Stimulated activated CD8-positive, alpha-beta memory T cell treated with anti-CD3 and anti-CD28 coated beads, Interleukin-12 subunit alpha, Interleukin-12 subunit beta, amount 100 ng/mL, for 4 hours (primary cell): Measurements from ENCODE around the gene RBM7.

Source experiments
- DNase-seq: peaks from one replicate; pipeline ENCODE4 v3.0.0-alpha.2; 2020; ENCODE audit warnings: low read depth

The RBM7 gene

DNA sequence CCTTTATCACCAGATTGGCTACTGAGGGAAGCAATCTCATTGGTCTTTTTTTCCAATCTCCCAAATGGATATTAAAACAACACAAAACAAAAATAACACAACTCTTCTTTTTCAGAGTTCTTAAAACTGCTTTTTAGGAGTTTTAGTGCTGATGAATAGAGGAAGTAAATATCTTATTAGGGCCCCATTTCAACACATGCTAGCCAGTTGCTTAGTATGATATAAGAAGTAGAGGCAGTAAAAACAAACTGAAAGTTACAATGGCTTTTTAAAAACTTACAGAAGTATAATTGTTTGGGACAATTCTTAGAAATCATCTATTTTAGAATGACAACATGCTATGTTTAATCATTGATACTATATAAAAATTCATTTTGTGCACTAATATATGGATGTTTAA is 3.5 kb upstream of the RBM7 start:
- no peak for DNase-seq

DNA sequence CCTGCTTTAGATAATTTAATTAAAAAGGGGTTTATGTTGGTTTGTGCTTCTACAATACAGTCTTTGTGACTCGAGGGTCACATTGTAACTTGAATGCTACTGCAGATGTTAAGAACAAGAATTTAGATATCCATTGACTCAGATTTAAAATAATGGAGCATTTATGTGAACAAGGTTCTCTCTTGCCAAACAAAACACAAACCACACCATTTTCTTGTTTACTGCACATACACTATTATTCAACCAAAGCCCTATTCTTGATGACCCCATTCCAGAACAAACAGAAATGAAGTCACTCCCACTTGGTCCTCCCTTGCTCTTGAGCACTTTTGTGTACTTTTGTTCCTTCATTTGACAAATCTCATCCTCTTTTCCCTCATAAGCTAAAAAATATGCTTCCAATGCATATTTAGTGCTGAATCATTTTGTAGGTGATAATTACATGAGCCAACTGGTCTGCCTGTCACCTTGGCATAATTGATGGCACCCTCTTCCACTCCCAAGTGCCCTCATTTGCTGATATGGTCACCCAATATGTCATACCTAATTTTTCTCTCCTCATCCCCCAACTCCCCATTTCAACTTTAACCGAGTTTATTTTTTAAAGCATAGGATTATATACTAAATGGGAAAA is 3.0 kb upstream of the RBM7 start:
- DNase-seq: no peak

DNA sequence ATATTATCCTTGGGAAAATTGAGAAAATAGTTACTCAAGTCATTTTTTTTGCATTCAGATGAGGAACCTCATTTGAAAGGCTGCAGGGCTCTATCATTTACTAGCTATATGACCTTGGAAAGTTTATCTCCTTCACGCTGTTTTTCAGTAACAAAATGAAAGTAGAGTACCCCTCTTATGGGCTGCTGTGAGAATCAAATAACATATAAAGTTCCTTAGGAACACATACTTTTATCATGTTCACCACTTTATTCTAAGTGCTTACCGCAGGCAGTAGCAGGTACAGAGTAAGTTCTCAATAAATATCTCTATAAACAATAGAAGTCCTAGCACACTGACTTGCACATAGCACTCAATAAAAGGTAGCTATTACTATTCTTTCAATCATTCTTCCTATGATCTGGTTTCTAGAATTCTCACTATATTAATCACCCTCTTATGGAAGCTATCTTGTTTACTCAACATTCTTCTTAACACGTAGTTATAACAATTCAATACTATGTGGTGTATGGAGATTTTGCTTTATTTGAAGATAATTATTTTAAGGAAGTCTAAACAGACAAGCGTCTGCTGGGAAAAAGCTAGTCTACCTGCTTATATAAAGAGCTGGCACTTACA is 2.1 kb upstream of the RBM7 start:
- no peak for DNase-seq

DNA sequence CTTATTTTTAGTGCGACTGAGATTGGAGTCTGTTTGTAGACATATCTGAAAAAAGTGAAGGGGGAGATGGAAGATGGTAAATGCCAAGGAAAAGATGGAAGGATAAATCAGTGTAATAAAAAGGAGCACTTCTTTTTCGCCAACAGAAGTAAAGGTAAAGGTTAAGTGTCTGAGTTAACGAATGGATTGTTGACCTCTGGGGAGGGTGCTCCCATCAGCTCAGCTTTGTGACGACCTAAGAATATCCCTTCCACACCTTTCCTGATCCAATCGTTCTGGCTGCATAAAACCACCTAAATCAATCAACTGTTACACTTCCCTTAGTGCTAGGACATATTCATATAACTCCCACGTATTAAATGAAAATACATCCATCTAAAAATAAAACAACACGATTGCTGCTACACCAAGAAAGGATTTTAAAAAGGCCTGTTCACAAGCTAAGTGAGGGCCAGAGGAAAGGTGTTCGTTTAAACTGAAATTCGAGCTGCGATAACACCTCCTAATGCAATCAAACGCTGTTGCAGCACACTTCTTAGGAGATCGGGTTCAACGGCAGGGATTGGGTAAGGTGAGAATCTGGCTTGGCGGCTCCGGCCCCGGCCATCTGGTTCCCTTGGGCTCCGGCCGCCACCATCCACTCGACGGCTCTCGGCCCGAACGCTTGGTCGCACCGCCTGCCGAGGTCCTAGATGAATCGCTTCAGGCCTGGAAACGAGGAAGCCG is 813 bp upstream of the RBM7 start:
- no peak for DNase-seq

DNA sequence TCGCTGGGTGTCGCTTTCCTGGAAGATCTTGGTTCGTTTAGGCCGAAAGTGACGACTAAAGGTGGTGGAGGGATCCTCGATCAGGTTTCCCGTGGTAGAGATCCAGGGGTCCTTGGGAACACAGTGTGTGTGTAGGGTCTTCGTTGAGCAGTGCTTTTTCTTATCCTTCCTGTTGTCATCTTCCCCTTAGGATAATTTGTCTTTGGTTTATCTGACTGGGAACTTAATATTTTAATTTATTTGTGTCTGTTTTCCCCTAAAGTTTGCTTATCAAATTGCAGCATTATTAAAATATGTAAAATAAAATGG is 403 bp downstream of the RBM7 start:
- DNase-seq: no peak

DNA sequence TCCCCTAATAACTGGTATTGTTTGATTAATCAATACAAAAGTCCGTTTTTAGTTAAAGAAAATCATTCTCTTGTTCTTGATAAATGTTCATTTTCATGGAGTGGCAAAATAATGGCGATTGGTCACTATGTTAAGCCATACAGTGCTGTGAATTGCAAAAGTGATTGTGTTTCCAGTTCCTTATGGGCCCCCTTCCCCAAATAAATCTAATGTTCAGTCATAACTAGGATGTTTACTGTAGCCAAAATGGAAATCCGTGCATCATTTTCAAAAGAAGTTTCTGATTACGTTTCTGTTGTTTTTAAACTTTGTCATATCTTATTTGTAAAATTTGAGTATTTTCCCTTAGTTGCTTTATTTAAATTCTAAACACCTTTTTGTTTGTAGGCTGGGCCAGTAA is 845 bp downstream of the RBM7 start:
- DNase-seq: no peak

DNA sequence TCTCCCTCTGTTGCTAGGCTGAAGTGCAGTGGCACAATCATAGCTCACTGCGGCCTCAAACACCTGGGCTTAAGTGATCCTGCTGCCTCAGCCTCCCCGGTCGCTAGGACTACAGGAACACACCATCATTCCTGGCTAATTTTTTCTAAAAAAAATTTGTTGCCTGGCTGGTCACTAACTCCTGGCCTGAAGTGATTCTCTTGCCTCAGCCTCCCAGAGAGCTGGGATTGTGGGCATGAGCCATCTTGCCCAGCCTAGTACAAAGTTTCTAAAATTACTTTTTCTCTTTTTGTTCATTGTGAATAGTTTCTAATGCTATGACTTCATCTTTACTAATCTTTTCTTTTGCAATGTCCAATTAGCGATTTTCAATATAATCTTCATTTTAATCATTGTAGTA is 12.5 kb downstream of the RBM7 start:
- DNase-seq: no peak

DNA sequence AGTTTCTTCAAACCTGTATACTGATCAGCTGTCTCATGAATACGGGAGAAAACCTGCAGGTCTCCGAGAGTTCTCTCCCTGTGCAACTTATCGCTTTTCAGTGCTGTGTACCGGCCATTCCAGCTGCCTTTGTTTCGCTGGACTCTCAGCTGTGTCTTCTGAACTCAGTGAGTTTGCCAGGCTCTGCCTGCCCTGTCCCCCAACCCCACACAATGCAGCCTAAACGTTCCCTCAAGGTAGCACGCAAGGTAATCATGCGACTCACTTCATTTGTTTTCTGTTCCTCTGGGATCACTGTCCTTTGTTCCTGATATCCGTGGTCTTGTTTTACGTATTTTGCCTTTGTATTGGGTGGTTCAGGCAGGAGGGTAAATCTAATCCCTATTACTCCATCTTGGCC is 13.5 kb downstream of the RBM7 start:
- DNase-seq: no peak

DNA sequence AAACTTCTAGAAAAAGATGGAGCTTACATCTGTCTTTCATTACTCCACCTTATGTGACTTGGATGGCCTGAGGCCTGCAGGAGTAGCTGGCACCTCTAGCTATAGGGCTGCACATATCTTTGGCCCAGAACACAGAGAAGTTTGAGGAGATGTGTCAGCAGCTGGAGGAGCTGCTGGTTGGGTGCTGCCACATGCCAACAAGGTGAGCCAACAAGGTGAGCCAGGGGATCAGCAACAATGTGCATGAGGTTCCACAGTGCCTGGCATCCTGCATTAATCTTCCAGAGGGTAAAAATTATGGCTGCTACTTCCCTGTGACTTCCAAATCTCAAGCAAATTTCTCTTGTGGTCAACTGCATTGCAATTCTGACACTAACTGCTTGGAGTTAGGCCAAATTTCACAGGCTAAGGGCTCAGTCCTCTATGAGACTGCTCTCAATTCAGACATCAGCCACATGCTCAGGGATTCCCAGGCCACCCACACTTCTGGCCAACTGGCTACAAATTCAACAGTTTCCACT is 16.0 kb downstream of the RBM7 start:
- DNase-seq: no peak

DNA sequence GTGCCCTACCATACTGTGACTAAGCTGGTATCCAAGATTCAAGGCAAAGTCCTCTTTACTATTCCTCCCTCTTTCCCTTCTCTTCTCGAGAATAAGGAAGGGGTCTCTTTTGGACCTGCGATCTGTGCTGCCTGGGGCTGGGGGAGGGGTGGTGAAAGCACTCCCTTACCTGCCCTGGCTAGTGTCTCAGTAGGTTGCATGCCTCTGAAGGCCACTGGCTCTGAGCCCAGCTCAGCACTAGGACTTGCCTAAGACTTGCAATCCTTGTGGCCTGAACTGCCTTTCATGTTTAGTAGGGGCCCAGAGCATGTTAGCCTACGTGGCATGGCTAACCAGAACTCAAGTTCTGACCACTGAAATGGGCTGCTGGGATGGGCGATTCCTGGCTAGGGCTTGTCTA is 25.8 kb downstream of the RBM7 start:
- no peak for DNase-seq

DNA sequence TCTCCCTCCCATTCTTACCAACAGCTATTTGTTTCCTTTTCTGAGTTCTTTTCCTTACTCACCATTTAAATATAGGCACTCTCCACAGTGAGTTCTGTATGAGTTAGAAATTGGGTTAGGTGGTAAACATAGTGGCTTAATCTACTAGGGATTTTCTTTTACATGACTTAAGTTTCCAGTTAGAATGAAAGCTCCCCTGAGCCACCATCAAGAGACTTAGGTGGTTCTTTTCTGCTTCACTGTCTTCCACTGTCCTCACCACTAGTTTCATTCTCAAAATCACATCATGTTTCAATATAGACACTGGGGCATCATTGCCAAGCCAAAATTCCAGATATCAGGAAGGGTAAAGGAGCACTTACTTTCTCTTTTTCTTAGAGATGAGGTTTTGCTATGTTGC is 29.8 kb downstream of the RBM7 start:
- no peak for DNase-seq

DNA sequence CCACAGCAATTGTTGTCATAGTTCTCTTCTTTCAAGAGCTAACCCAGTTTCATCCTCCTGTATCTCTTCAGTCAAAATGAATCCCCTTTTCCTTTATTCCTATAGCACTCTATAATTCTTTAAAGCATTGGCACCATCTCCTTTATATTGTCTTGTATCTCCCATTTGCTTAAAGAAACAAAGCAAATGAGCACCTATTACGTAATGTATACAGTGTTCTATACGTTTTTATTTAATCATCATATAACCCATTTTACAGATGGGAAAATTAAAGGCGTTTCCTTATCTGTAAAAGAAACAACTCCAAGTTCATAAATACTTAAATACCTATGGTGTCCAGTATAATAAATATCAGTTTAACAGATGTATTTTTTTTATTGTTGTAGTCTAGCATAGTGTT is 32.4 kb downstream of the RBM7 start:
- no peak for DNase-seq

DNA sequence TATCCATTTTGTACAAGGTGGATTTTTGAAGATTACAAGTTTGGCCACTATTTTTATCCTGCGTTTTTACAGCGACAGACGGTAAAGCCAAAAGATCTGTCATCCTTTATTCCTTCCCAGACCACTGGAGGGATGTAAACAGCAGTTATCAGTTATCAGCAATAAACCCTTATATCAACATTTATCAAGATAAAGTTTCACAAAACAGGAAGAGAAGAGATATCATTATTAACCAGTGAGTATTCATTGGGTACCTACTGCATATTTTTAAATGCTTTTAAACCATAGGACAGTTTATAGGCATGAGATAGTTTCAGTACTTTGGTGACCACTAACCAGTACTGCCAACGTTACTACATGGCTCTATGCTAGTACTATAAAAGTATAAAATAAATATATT is 32.9 kb downstream of the RBM7 start:
- DNase-seq: no peak

DNA sequence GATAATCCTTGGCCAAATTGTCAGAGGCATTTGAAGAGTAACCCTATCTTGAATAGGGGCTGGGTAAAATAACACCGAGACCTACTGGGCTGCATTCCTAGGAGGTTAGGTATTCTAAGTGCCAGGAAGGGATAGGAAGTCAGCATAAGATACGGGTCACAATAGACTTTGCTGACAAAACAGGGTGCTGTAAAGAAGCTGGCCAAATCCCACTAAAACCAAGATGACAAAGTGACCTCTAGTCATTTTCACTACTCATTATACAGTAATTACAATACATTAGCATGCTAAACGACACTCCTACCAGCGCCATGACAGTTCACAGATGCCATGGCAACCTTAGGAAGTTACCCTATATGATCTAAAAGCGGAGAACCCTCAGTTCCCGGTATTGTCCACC is 37.8 kb downstream of the RBM7 start:
- no peak for DNase-seq

DNA sequence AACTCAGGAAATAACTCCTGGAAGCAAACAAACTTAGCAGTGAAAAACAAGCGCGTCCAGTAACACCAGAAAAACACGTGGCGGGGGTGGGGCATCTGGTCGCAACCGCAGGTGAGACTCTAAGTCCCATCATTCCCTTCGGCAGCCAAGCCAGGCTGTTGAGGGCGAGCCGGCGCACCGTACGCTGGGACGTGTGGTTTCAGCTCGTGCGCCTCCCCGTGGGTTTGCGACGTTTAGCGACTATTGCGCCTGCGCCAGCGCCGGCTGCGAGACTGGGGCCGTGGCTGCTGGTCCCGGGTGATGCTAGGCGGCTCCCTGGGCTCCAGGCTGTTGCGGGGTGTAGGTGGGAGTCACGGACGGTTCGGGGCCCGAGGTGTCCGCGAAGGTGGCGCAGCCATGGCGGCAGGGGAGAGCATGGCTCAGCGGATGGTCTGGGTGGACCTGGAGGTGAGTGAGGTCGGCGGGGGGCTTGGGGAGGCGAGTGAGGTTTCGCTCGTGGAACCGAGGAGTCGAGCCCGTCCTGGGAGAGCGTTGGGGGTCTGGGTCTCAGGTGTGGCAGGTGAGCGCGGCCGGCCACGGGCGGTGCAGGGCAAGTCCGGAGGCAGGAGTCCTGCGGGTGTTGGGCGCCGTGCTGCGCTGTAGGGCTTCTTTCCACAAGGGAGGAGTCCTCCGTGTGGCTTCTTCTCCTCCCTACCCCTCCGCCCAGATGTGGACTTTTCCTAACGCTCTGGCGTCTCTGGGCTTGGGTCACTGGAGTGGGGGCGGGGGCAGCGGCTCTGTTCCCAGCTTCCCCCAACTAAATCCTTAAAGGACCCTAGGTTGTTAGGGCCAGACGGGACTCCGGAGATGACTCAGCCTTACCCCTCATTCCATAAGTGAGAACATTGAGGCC is 39.0 kb downstream of the RBM7 start, which contains the start of gene REXO2:
REXO2 (plus strand) TSS at position 239 of the 892 bp plus-strand sequence; CDS start at position 301, 62 bp downstream.
- DNase-seq: peak; percentile 91

DNA sequence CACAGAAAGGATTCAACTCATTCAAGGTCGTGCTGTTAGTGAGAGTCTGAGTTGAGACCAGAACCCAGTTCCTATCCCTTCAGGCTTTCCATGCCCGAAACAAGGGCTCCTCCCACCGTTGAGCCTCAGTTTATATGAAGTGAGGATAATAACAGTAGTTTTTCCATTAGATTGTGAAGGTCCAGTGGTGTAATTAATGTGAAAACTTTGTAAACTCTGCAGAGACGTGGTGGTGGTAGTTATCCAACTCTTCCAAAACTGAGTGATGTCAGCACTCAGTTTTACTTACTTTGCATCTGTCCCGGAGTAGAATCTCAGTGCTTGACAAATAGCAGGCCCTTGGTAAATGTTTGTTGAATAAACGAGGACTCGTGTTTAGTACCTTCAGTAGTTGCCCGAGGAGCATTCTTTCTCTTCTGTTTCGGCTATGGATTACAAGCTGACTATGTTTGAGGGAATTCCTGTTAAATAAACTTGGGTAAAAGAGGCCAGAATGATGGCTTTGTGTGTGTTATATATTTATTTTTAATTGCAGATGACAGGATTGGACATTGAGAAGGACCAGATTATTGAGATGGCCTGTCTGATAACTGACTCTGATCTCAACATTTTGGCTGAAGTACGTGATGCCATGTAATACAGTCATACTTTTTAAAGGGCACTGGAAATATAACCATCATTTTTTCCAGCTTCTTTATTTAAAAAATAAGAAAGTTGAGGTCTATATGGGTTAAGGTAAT is 39.8 kb downstream of the RBM7 start:
- no peak for DNase-seq

DNA sequence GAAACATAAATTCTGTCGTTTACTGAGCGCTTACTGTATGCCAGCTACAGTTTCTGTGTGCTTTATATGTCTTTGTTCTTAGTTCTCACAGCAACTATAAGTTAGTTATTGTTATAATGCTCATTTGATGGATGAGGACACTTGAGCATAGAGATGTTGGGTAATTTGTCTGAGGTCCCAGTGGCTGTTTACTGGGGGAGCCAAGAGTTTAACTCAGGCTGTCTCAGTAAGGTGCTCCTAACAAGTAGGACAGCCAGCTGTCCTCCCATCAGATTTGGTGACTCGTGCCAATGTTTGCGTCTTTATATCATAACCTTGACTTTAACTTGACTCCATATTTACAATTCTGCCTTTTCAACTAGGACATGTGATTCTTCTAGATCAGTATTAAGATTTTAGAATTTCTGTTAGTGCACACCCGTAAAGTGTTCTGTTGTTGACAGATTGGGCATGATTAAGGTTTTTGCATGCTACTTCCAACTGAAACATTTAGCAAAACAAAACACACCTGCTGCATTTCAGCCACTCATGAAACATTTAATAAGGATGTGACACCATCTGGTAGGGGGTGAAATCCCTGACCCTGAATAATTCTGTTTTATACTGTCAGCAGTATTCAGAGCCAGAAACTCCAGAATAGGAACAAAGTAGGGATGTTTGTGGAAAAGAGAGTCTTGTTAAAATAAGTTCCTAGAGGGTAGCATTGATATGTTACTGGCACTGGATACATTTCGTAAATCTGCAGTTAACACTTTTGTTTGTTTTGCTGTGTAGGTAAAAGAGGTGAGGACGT is 40.7 kb downstream of the RBM7 start:
- DNase-seq: no peak

DNA sequence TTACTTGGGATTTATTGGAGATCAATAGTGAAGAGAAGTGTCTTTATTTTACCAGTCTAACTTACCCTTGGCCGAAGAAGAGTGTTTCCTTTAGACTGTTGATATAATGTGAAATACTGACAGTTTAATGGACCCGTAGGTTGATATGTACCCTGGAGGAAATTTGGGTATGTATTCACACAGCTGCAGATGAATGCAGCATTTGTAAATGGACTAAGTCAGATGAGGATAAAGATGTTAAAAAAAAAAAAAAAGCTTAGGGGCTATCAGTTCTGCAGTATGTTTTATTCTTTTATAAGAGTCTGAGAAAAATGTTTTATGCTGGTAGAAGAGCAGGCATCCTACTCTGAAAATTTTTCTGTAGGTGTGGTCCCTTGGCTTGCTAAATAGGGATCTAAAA is 41.5 kb downstream of the RBM7 start:
- DNase-seq: no peak

DNA sequence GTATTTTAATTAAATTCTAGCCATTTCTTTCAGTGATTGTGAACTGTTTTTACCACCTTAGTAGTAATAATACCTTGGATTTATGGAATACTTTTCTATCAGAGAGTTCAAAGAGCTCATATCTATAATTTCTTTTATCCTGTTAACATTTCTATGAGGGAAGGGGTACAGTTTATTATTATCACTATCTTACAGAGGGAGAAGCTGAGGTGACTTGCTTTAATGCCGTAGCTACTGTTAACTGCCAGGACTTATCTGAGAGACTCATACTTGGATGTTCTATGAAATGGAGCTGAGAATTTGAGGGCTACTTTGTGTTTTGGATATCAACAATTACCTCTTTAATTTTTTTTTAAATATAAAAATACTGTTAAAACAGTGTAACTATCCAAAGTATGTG is 42.1 kb downstream of the RBM7 start:
- DNase-seq: no peak

DNA sequence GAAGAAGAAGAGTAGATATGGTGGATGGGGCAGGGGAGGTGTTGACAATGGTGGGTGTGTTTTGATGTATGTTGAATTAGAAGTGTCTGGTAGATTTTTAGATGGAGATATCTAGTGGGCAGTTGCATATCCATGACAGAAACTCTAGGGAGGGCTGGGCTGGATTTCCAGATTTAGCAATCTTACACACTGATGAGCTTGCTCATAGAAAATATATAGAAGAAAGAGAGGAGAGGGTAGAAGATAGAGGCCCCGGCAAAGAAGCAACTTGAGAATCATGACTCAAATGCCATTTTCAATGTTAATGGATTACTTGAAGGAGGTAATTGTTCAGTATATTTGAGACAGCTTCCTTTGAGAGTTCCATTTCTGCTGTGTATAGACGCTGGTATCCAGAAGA is 47.0 kb downstream of the RBM7 start:
- no peak for DNase-seq

DNA sequence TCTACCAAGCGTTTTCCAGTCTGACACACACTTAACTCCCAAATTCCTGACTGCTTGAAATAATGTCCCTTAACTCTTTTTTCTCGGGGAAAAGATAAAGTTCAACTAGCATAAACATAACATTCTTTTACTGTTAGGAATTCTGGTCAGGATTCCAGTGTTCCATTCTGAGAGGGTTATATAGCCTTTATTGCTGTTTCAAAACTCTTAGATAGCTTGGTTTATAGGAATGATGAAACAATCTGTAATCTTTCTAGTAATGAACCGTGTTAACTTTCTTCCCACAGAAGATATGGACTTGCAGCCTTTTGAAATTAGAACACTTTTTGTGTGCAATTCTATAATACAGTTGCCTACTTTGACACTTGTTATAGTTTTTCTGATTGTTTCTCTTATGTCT is 47.4 kb downstream of the RBM7 start:
- no peak for DNase-seq
